Measurements from ENCODE around the gene C2orf92. TPM values are rescaled to one million over a fixed set of nuclear protein-coding genes. Genes with fewer than 3 reads are reported as not detected.

Gene C2orf92
- total RNA-seq, 1 experiment from 2014 or later = 6.9 TPM

DNA sequence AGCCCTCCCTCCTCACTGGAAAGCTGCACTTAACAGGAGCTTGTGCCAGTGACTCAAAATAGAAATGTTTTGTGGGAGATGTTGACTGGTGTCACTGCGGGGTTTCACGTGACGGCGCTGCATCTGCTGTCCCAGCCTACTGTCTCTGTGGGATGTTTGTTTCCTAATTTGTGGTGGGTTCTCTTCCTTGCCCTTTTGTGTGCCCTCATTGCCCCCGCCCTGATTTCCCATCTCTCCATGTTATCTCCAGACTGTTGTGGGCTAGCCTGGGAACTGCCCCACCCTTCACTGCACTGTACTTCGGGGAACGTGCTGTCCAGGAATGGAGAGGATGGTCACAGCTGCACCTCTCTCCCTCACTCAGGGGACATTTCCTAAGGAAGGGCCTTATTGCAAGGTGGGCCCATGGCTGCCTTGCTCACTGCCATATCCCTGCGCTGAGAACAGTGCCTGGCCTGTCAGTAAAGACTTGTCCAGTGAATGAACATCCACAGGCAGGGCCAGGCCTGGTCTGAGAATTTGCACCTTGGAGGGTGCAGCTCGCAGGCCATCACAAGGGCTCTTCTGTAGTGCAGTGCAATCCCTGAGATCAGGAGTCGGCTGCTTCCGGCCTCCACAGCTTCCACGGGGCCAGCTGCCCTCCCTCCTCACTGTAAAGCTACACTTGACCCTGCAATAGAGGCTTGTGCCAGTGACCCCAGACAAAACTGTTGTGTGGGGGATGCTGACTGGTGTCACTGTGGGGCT lies 61.9 kb downstream of the C2orf92 start:
- intact Hi-C loops (cut with micrococcal nuclease; ENCODE audit: unreplicated experiment) = no loop called here
- Mint-ChIP-seq H3K27ac (ENCODE audit: unreplicated experiment) (no peak overlapping the region), H3K9me3 (ENCODE audit: low read depth, unreplicated experiment) (no peaks in the 10 kb centered on the region), H3K4me1 (ENCODE audit: low read depth, unreplicated experiment) (peaks cover 13% of the 10 kb centered on the region), H3K27me3 (ENCODE audit: unreplicated experiment) (peaks cover 27% of the 10 kb centered on the region), H3K4me3 (ENCODE audit: low read depth, unreplicated experiment) (no peak overlapping the region), H3K36me3 (ENCODE audit: insufficient read depth, unreplicated experiment) (no peaks in the 10 kb centered on the region)
- TF ChIP-seq, protein P1, sequence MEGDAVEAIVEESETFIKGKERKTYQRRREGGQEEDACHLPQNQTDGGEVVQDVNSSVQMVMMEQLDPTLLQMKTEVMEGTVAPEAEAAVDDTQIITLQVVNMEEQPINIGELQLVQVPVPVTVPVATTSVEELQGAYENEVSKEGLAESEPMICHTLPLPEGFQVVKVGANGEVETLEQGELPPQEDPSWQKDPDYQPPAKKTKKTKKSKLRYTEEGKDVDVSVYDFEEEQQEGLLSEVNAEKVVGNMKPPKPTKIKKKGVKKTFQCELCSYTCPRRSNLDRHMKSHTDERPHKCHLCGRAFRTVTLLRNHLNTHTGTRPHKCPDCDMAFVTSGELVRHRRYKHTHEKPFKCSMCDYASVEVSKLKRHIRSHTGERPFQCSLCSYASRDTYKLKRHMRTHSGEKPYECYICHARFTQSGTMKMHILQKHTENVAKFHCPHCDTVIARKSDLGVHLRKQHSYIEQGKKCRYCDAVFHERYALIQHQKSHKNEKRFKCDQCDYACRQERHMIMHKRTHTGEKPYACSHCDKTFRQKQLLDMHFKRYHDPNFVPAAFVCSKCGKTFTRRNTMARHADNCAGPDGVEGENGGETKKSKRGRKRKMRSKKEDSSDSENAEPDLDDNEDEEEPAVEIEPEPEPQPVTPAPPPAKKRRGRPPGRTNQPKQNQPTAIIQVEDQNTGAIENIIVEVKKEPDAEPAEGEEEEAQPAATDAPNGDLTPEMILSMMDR (IDR thresholded peaks at IDR 0.05; ENCODE audit: unreplicated experiment) = no peak
- no TSS peak for BruUV-seq (replicated peaks)
- no peak for DNase-seq
- CTCF ChIA-PET = no interaction called here

DNA sequence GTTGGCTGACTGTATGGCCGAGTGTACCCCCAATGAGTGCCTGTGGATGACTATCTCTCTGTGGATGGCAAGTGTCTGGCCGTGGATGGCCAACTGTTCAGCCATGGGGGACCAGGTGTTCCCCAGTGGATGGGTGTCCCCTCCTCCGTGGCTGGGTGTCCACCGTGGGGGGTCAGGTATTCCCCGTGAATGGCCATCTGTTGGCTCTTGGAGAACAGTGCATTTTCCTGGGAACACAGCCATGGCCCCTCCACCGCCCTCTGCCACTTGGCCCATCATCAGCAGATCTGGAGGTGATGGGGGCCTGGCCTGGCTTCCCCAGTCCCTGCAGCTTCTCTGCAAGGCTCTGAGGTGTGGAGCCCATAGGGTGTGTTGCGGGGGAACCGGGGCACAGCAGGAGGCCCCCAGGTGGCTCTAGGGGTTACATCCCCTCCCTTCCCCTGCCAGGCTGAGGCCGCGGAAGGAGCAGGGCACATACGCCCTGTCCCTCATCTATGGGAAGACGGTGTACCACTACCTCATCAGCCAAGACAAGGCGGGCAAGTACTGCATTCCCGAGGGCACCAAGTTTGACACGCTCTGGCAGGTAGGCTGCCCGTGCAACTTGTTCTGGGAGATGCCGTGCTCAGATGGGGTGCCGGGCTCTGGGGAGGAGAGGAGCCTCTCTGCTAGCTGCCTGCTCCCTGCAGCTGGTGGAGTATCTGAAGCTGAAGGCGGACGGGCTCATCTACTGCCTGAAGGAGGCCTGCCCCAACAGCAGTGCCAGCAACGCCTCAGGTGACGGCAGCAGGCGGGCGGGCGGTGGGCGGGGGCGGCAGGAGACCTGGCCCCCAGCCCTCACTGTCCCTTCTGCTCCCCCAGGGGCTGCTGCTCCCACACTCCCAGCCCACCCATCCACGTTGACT lies 63.2 kb downstream of the C2orf92 start:
- H3K27ac Mint-ChIP-seq (ENCODE audit: unreplicated experiment) = no peak overlapping the region
- H3K27me3 Mint-ChIP-seq (ENCODE audit: unreplicated experiment) = peaks cover 30% of the 10 kb centered on the region
- H3K36me3 Mint-ChIP-seq (ENCODE audit: insufficient read depth, unreplicated experiment) = no peaks in the 10 kb centered on the region
- intact Hi-C loops (cut with micrococcal nuclease; ENCODE audit: unreplicated experiment) = no loop called here
- no TSS peak for BruUV-seq (replicated peaks)
- H3K4me3 Mint-ChIP-seq (ENCODE audit: low read depth, unreplicated experiment) = no peak overlapping the region
- CTCF ChIA-PET = no interaction called here
- no peak for DNase-seq
- TF ChIP-seq, protein P1 (IDR thresholded peaks at IDR 0.05; ENCODE audit: unreplicated experiment) = no peak
- peaks cover 12% of the 10 kb centered on the region for H3K4me1 Mint-ChIP-seq (ENCODE audit: low read depth, unreplicated experiment)
- no peaks in the 10 kb centered on the region for H3K9me3 Mint-ChIP-seq (ENCODE audit: low read depth, unreplicated experiment)

DNA sequence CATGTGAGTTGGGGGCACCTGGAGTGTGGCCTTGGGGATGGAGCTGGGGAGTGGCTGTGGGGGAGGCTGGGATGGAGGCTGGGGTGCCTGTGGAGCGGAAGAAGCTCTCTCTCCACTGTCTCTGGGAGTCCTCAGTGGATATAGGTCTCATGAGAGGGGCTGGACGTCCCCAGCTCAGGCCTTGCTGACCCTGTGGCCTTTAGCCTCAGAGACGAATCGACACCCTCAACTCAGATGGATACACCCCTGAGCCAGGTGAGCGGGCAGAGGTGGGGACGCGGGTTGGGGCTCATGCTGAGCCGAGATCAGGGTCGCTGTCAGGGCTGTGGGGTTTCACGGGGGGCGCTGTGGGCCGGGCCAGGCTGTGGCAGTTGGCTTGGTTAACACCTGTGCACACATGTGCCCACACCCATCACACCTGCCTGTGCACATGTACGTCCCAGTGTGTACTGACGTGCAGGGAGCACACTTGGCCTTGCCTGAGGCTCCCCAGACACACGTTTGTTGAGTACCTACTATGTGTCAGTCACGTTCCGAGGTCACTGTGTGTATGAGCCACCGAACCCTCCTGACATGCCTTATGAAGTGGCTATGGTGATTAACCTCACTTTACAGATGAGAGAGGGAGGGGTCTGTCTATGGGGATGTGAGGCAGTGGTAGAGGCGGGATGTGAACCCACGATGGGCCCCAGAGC lies 64.0 kb downstream of the C2orf92 start:
- Mint-ChIP-seq H3K4me3 (ENCODE audit: low read depth, unreplicated experiment) (no peak overlapping the region), H3K4me1 (ENCODE audit: low read depth, unreplicated experiment) (peaks cover 5% of the 10 kb centered on the region), H3K9me3 (ENCODE audit: low read depth, unreplicated experiment) (no peaks in the 10 kb centered on the region), H3K27ac (ENCODE audit: unreplicated experiment) (no peak overlapping the region), H3K36me3 (ENCODE audit: insufficient read depth, unreplicated experiment) (no peaks in the 10 kb centered on the region), H3K27me3 (ENCODE audit: unreplicated experiment) (peaks cover 30% of the 10 kb centered on the region)
- TF ChIP-seq, protein P1 (IDR thresholded peaks at IDR 0.05; ENCODE audit: unreplicated experiment) = no peak
- CTCF ChIA-PET = no interaction called here
- DNase-seq = no peak
- BruUV-seq (replicated peaks) = no TSS peak
- intact Hi-C loops (cut with micrococcal nuclease; ENCODE audit: unreplicated experiment) = no loop called here
